SK-N-SH treated with all-trans-retinoic acid at 6 μM for 48 hours (cell line): ENCODE measurements around the gene ZSWIM8.

Source experiments
- ATAC-seq: fragments of 200-7000 bp; cut with Tn5 transposase; 3 replicates; pipeline ENCODE4 v1.9.1; 2020; ENCODE audit warnings: mild to moderate bottlenecking, moderate library complexity
- ARNTL ChIP-seq: fragments of 450-650 bp; formaldehyde crosslinking; IDR thresholded peaks from 2 replicates; pipeline ENCODE4 v1.5.0; 2020; ENCODE audit warnings: low read depth, mild to moderate bottlenecking, moderate library complexity, borderline replicate concordance
- BACH2 ChIP-seq: fragments of 250-450 bp; sonication (Bioruptor Pico); IDR thresholded peaks from 2 replicates; pipeline ENCODE4 v1.9.0; 2021; ENCODE audit warnings: mild to moderate bottlenecking, borderline replicate concordance
- CREB5 ChIP-seq: fragments of 250-450 bp; sonication (Bioruptor Pico); IDR thresholded peaks from 2 replicates; pipeline ENCODE4 v1.5.1; 2020; ENCODE audit warnings: low read depth, mild to moderate bottlenecking, moderate library complexity
- CSDC2 ChIP-seq: fragments of 250-450 bp; sonication (Bioruptor Pico); IDR thresholded peaks from 2 replicates; pipeline ENCODE4 v1.5.0; 2020; ENCODE audit warnings: mild to moderate bottlenecking, moderate library complexity
- ESRRG ChIP-seq: fragments of 250-450 bp; sonication (Bioruptor Pico); IDR thresholded peaks from 2 replicates; pipeline ENCODE4 v1.6.1; 2021; ENCODE audit warnings: mild to moderate bottlenecking
- GLIS3 ChIP-seq: fragments of 250-450 bp; sonication (Bioruptor Pico); IDR thresholded peaks from 2 replicates; pipeline ENCODE4 v1.5.0; 2020; ENCODE audit warnings: mild to moderate bottlenecking, moderate library complexity
- ISL1 ChIP-seq: fragments of 250-450 bp; sonication (Bioruptor Pico); IDR thresholded peaks from 2 replicates; pipeline ENCODE4 v2.1.2; 2022; ENCODE audit warnings: mild to moderate bottlenecking, moderate library complexity
- OSR1 ChIP-seq: fragments of 250-450 bp; sonication (Bioruptor Pico); IDR thresholded peaks from 2 replicates; pipeline ENCODE4 v1.8.0; 2022; ENCODE audit warnings: moderate library complexity, mild to moderate bottlenecking, inconsistent platforms
- PPARA ChIP-seq: fragments of 250-450 bp; sonication (Bioruptor Pico); IDR thresholded peaks from 2 replicates; pipeline ENCODE4 v1.5.0; 2020; ENCODE audit warnings: mild to moderate bottlenecking, borderline replicate concordance
- RARB ChIP-seq: fragments of 250-450 bp; sonication (Bioruptor Pico); IDR thresholded peaks from 2 replicates; pipeline ENCODE4 v1.8.0; 2021; ENCODE audit warnings: mild to moderate bottlenecking, moderate library complexity
- SNAI2 ChIP-seq: fragments of 250-450 bp; sonication (Bioruptor Pico); IDR thresholded peaks from 2 replicates; pipeline ENCODE4 v1.5.0; 2020; ENCODE audit warnings: mild to moderate bottlenecking, moderate library complexity
- TCF4 ChIP-seq: fragments of 250-450 bp; sonication (Bioruptor Pico); IDR thresholded peaks from 2 replicates; pipeline ENCODE4 v1.8.0; 2021; ENCODE audit warnings: mild to moderate bottlenecking, moderate library complexity, borderline replicate concordance
- TOX ChIP-seq: fragments of 250-450 bp; sonication (Bioruptor Pico); IDR thresholded peaks from 2 replicates; pipeline ENCODE4 v1.8.0; 2021; ENCODE audit warnings: mild to moderate bottlenecking, moderate library complexity, borderline replicate concordance
- ZC3H10 ChIP-seq: fragments of 250-450 bp; sonication (Bioruptor Pico); IDR thresholded peaks from 2 replicates; pipeline ENCODE4 v1.5.1; 2021; ENCODE audit warnings: mild to moderate bottlenecking, moderate library complexity
- ZFP3 ChIP-seq: fragments of 250-450 bp; sonication (Bioruptor Pico); IDR thresholded peaks from 2 replicates; pipeline ENCODE4 v1.5.0; 2020; ENCODE audit warnings: mild to moderate bottlenecking, moderate library complexity
- ZFP30 ChIP-seq: fragments of 450-650 bp; formaldehyde crosslinking; IDR thresholded peaks from 2 replicates; pipeline ENCODE4 v1.5.0; 2022; ENCODE audit warnings: mild to moderate bottlenecking, moderate library complexity
- ZNF565 ChIP-seq: fragments of 450-650 bp; formaldehyde crosslinking; conservative IDR thresholded peaks from 2 replicates; pipeline ENCODE4 v1.5.0; 2020; ENCODE audit warnings: low read depth, mild to moderate bottlenecking, moderate library complexity
- ZNF70 ChIP-seq: fragments of 450-650 bp; formaldehyde crosslinking; IDR thresholded peaks from 2 replicates; pipeline ENCODE4 v1.5.0; 2020; ENCODE audit warnings: mild to moderate bottlenecking, moderate library complexity
- ZNF8 ChIP-seq: fragments of 450-650 bp; formaldehyde crosslinking; IDR thresholded peaks from 2 replicates; pipeline ENCODE4 v1.5.0; 2020; ENCODE audit warnings: mild to moderate bottlenecking, moderate library complexity
- TF ChIP-seq, protein P1 (sequence below): fragments of 250-450 bp; sonication (Bioruptor Pico); IDR thresholded peaks from 2 replicates; pipeline ENCODE4 v1.5.0; 2020; ENCODE audit warnings: mild to moderate bottlenecking, moderate library complexity
- TF ChIP-seq, protein P2 (sequence below): fragments of 250-450 bp; sonication (Bioruptor Pico); IDR thresholded peaks from 2 replicates; pipeline ENCODE4 v1.5.1; 2021; ENCODE audit warnings: mild to moderate bottlenecking, moderate library complexity
- TF ChIP-seq, protein P3 (sequence below): fragments of 250-450 bp; sonication (Bioruptor Pico); IDR thresholded peaks from 2 replicates; pipeline ENCODE4 v1.8.0; 2020; ENCODE audit warnings: mild to moderate bottlenecking, moderate library complexity, borderline replicate concordance

The ZSWIM8 gene

DNA sequence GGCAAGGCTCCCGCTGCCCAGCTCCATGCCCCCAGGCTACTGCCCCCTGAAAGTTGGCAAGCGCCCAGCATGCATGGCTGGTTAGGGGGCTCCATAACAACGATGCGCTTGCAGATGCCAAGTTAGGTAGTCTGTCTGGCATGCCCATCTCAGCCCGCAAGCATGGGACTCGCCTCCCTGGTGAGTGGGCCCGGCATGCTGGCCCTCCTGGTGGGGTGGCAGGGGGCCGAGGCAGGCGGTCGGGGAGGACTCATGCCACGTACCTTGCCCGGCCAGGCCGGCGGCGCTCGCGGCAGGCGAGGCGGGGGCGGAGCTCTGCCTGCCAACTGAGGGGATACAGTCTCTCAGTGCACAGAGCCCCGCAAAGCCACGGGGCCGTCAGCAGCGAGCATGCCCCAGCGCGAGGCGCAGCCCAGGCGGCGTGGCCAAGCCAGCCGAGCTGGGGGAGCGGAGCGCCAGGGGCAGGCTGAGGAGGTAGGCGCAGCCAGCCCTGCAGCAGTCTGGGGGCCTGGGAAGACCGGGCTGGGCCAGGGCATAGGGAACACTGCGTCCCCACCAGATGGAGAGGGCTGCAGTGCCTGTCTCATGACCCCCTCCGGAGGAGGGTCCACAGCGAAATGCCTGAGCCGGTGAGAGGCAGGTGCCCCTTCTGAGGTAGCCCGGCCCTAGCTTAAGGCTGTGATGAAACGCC lies 54.0 kb downstream of the ZSWIM8 start:
- ATAC-seq: no peak
- no peak for TF ChIP-seq CREB5 (CRISPR knock-in tag)
- TF ChIP-seq ZNF8: no peak
- no peak for TF ChIP-seq ZFP30 (CRISPR knock-in tag)
- TF ChIP-seq ARNTL: no peak
- no peak for TF ChIP-seq CSDC2 (CRISPR knock-in tag)
- no peak for TF ChIP-seq GLIS3 (CRISPR knock-in tag)
- TF ChIP-seq TOX: no peak
- TF ChIP-seq ISL1 (CRISPR knock-in tag): no peak
- TF ChIP-seq ZFP3: no peak
- TF ChIP-seq, protein P1, sequence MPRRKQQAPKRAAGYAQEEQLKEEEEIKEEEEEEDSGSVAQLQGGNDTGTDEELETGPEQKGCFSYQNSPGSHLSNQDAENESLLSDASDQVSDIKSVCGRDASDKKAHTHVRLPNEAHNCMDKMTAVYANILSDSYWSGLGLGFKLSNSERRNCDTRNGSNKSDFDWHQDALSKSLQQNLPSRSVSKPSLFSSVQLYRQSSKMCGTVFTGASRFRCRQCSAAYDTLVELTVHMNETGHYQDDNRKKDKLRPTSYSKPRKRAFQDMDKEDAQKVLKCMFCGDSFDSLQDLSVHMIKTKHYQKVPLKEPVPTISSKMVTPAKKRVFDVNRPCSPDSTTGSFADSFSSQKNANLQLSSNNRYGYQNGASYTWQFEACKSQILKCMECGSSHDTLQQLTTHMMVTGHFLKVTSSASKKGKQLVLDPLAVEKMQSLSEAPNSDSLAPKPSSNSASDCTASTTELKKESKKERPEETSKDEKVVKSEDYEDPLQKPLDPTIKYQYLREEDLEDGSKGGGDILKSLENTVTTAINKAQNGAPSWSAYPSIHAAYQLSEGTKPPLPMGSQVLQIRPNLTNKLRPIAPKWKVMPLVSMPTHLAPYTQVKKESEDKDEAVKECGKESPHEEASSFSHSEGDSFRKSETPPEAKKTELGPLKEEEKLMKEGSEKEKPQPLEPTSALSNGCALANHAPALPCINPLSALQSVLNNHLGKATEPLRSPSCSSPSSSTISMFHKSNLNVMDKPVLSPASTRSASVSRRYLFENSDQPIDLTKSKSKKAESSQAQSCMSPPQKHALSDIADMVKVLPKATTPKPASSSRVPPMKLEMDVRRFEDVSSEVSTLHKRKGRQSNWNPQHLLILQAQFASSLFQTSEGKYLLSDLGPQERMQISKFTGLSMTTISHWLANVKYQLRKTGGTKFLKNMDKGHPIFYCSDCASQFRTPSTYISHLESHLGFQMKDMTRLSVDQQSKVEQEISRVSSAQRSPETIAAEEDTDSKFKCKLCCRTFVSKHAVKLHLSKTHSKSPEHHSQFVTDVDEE (CRISPR knock-in tag): no peak
- no peak for TF ChIP-seq PPARA (CRISPR knock-in tag)
- TF ChIP-seq, all 23 proteins: peak for 0

- no peak for TF ChIP-seq ZFP3
- no peak for TF ChIP-seq ZNF565 (CRISPR knock-in tag)
- TF ChIP-seq ARNTL: no peak
- no peak for TF ChIP-seq ESRRG (CRISPR knock-in tag)
- no peak for TF ChIP-seq SNAI2
- TF ChIP-seq ZFP30 (CRISPR knock-in tag): no peak
- TF ChIP-seq ZNF8: no peak
- no peak for TF ChIP-seq RARB
- TF ChIP-seq TCF4: no peak
- no peak for TF ChIP-seq CREB5 (CRISPR knock-in tag)
- no peak for TF ChIP-seq ISL1 (CRISPR knock-in tag)
- TF ChIP-seq, protein P2, sequence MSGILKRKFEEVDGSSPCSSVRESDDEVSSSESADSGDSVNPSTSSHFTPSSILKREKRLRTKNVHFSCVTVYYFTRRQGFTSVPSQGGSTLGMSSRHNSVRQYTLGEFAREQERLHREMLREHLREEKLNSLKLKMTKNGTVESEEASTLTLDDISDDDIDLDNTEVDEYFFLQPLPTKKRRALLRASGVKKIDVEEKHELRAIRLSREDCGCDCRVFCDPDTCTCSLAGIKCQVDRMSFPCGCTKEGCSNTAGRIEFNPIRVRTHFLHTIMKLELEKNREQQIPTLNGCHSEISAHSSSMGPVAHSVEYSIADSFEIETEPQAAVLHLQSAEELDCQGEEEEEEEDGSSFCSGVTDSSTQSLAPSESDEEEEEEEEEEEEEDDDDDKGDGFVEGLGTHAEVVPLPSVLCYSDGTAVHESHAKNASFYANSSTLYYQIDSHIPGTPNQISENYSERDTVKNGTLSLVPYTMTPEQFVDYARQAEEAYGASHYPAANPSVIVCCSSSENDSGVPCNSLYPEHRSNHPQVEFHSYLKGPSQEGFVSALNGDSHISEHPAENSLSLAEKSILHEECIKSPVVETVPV (CRISPR knock-in tag): no peak
- TF ChIP-seq CSDC2 (CRISPR knock-in tag): no peak
- no peak for TF ChIP-seq ZNF70 (CRISPR knock-in tag)
- ATAC-seq: no peak
Measured at GRCh38 chr10:73840056-73840402, 54.6 kb downstream of the ZSWIM8 start.

- TF ChIP-seq, protein P2 (CRISPR knock-in tag): no peak
- no peak for TF ChIP-seq ZFP3
- TF ChIP-seq OSR1 (CRISPR knock-in tag): no peak
- TF ChIP-seq, protein P1 (CRISPR knock-in tag): no peak
- TF ChIP-seq ZFP30 (CRISPR knock-in tag): no peak
- no peak for TF ChIP-seq ZC3H10 (CRISPR knock-in tag)
- no peak for TF ChIP-seq CSDC2 (CRISPR knock-in tag)
- no peak for TF ChIP-seq ZNF565 (CRISPR knock-in tag)
- no peak for TF ChIP-seq SNAI2
- no peak for TF ChIP-seq ESRRG (CRISPR knock-in tag)
- TF ChIP-seq TOX: no peak
- TF ChIP-seq RARB: no peak
- TF ChIP-seq BACH2 (CRISPR knock-in tag): no peak
- no peak for TF ChIP-seq PPARA (CRISPR knock-in tag)
- no peak for TF ChIP-seq ARNTL
- no peak for TF ChIP-seq ISL1 (CRISPR knock-in tag)
- TF ChIP-seq GLIS3 (CRISPR knock-in tag): no peak
- TF ChIP-seq, protein P3, sequence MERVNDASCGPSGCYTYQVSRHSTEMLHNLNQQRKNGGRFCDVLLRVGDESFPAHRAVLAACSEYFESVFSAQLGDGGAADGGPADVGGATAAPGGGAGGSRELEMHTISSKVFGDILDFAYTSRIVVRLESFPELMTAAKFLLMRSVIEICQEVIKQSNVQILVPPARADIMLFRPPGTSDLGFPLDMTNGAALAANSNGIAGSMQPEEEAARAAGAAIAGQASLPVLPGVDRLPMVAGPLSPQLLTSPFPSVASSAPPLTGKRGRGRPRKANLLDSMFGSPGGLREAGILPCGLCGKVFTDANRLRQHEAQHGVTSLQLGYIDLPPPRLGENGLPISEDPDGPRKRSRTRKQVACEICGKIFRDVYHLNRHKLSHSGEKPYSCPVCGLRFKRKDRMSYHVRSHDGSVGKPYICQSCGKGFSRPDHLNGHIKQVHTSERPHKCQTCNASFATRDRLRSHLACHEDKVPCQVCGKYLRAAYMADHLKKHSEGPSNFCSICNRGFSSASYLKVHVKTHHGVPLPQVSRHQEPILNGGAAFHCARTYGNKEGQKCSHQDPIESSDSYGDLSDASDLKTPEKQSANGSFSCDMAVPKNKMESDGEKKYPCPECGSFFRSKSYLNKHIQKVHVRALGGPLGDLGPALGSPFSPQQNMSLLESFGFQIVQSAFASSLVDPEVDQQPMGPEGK (CRISPR knock-in tag): no peak
- no peak for ATAC-seq
Measured at GRCh38 chr10:73840403-73841060, 55.1 kb downstream of the ZSWIM8 start.
